ENCODE results near the gene TFF2. TPM values are rescaled to one million over a fixed set of nuclear protein-coding genes. Genes with fewer than 3 reads are reported as not detected.

The TFF2 gene
- polyA plus RNA-seq, 5 donors = not detected

DNA sequence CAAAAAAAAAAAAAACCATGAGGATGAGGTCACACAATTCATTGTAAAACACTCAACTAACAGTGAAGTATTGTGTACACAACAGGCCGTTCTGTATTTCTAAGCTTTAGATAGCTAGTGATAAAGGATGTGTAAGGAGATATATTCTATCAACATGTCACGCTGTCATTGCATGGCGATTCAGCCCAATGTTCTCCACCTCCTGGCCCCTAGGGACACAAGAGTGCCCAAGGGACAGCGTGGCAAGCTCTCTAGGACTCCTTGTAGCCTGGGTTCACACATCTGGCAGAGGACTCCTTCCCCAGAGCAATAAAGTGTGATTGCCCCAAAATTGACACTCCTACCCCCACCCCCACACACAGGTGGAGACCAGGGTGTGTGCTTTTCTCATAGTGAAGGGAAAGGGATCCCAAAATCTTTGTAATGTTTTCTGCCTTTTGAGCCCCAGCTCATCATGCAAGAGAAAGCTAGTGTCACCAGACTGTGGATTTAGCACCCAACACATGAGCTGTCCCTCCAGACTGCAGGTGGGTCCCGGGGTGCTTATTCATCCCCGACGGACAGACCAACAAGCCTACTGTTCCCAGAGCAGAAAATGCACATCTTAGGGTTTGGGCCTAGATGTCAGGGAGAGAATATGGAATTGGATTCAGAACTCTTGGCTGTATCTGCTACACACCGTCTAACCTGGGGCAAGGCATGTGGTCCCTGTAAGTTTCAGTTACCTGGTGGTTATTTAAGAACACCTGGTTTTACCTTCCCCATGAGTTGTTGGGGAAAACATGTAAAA lies 33.6 kb upstream of the TFF2 start:
- no peak for DNase-seq

DNA sequence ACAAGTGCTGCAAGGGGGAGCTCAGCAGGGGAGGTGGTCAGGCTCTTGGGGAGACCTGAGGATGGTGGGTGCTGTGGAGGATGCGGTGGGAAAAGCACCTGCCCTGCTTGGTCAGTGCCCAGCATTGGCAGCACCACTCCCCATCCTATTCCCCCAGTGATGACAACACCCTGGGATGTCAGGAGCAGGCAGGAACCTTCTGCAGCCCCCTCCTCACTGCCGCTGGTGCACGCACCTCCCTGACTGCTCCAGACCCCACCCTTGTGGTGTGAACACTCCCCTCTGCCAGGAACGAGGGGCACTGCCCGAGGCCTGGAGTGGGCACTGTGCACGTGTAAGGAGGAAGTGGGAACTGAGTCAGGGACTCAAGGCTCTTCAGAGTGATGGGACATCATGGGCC lies 32.5 kb upstream of the TFF2 start:
- DNase-seq = no peak

DNA sequence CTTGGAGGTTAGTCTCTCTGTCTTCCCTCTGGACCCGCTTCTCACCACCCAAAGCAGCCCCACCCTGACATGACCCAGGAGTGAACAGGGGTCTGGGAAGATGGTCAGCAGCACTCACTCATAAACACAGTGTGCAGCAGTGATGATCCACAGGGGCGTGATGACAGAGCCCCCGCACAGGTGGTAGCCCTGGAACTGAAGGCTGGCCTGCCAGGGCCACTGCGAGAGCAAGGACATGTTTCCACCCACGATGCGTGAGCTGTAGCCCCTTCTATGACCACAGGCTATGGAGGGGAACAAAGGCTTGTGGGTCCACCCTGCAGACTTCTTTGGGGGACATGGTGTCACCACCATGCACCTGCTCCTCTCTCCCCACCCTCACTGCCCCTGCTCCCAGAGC lies 32.1 kb upstream of the TFF2 start:
- DNase-seq = no peak

DNA sequence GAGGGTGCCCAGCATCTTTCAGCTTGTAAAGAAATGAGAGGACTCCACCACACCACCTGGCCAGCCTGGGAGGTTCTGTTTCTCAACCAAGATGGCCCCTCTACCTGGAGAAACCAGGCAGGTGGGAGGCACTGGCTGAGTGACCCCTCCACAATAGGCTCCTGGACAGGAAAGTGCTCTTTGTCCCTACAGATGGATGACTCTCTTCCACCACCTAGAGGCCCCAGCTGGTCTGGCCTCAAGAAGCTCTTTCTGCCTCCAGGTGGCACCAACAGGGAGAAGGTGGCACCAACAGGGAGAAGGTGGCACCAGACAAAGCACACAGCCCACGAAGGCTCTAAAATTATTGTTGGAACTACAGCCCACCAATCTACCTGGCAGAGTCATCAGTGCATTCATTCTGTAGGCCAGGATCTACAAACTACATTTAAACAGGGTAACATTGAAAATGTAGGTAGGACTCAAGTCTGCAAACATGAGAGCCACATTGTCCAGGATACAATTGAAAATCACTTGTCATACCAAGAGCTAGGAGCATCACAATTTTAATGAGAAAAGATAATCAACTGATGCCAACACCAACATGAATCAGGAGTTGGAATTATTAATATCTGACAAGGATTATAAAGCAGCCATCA lies 30.7 kb upstream of the TFF2 start:
- DNase-seq = no peak

DNA sequence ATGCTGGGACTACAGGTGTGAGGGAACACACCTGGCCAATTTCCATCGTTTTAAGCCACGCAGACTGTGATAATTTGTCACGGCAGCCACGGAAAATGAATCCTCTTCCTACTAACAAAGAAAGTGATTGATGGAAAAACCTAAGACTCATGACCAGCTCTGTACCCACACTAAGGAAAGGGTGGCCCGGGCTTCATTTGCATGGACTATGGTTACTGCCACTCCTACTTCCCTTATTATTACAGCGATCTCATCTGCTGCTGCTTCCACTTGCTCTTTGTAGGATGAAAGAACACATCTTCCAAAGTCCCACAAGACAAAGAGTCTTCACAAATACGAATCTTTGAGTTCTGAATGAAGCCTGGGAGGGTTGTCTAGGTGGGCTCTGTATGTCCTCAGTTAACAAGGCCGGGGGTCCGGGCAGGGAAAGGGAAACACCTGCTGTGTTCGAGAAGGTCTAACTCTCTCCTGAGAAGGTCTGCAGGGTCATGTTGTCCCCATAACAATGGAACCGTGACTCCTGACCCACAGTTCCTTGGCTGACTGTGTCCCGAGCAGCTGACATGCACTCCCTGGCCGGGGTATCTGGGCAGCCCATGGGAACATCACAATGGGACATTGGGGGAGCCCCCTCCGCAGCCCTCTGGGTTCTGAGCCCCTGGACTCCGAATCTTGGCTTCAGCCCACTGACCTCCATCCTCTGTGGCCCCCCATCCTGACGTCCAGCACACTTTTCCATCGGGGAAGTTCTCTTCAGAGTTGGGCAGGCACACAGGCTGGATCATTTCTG lies 28.8 kb upstream of the TFF2 start:
- DNase-seq = no peak

DNA sequence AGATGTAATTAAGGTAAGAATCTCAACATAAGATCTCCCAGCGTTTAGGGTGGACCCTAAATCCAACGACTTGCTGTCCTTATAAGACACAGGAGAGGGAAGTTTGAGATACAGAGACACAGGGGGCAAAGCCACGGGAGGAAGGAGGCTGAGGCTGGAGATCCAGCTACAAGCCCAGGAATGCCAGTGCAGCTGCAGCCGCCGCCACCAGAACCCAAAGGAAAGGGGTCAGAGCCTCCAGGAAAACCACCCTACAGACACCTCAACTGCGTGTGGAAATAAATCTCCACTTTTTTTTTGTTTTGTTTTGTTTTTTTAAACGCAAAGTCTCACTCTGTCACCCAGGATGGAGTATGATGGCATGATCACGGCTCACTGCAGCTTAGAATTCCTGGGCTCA lies 27.6 kb upstream of the TFF2 start:
- DNase-seq = no peak

DNA sequence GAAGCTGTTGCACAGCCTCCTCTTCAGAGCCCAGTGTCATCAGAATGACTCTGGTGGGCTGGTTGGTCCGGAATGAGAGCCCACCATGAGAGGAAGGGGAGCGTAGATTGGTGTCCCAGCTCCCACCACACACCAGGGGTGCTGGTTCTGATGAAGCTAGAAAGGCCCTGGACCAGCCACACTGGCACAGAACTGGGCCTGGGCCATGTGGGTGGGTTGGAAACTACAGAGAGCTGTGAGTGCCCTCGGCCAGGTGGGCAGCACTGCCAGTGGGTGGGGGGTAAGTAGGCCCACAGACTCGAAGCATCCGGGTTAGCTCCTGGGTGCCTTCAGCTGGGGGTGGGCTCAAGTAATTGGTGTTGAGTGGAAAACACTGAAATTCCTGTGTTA lies 27.2 kb upstream of the TFF2 start:
- DNase-seq = no peak

DNA sequence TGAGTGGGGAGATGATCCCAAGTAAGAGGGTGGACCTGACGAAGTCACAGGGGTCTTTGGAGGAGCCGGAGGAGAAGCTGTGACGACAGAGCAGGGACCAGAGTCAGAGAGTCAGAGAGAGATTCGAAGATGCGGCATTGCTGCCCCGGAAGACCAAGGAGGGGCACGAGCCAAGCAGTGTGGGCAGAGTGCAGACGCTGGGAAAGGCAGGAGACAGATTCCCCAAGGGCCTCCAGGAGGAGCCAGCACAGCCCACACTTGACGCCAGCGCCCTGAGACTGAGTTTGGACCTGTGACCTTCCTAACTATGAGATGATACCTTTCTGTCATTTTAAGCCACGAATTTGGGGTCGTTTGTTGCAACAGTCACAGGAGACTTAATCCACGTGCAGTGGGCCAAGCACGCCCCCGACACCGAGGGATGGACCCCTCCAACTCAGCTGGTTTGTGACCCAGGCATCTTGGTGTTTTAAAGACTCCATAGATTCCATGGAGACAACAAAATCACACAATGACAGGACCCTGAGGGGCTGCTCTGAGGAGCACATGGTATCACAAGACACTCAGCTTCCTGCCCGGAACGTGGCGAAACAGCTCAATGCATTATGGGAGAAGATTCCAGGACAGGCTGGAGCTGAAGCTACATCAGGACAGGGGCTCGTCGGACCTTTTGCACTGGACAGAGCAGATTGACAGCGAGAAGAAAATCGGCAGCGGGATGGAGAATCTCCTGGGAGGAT lies 26.6 kb upstream of the TFF2 start:
- no peak for DNase-seq

DNA sequence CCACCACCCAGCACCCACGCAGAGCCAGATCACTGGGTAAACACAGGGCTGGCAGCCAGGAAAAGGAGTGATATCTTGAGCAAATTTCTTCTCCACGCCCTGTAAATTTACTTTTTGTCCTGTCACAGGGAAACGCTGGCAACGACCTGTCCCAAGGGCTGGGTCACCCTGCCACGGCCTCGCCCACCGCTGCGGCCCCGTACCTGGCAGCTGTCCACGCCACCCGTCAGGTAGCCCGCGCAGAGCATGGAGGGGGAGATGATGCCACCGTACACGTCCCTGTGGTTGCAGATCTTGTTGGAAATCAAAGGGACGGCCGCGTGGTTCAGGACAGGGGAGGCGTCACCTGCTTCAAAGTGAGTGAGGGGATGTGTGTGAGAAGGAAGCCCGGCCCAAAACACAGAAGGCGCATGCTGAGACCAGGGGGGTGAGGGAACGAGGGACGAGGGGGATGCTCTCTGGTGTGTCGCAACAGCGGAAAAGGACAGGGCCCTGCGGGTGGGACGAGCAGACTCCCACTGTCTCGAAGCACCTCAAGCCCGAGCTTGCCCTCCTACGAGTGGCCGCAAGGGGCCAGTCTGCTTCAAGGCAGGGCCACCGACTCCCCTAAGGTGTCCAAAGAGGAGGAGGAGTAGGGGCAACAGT lies 25.7 kb upstream of the TFF2 start:
- DNase-seq = no peak

DNA sequence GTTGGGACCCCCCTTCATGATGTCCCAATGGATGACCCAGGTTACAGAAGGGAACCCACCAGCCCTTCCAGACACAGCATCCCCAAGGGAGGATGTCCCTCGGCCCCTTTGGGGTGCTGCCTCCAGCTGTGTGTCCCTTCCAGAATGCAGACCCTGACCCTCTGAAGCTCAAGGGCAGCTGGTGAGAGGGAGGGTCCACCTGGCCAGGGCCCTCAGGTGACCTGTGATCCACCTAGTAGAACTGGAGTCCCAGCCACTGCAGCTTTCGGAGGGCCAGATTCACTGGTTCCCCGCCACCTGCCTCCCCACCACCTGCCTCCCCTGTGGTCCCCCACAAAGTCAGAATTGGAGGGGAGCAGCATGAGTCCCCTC lies 25.2 kb upstream of the TFF2 start:
- DNase-seq = no peak

DNA sequence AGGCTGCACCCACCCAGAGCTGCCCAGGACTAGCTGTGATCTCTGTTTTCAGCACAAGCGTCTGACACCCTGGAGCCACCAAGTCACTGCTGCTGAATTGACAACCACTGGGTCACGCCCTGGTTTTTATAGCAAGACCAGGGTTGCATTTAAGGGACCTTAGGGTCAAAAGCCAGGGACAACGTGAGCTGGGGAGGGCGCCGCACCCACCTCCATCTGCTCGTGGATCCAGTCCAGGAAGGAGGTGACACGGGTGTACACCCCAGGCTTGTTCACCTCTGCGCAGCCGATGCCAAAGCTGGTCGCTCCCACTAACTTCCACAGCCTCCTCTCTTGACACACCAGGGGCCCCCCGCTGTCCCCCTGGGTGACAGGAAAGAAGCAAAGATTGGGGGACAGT lies 24.7 kb upstream of the TFF2 start:
- no peak for DNase-seq

DNA sequence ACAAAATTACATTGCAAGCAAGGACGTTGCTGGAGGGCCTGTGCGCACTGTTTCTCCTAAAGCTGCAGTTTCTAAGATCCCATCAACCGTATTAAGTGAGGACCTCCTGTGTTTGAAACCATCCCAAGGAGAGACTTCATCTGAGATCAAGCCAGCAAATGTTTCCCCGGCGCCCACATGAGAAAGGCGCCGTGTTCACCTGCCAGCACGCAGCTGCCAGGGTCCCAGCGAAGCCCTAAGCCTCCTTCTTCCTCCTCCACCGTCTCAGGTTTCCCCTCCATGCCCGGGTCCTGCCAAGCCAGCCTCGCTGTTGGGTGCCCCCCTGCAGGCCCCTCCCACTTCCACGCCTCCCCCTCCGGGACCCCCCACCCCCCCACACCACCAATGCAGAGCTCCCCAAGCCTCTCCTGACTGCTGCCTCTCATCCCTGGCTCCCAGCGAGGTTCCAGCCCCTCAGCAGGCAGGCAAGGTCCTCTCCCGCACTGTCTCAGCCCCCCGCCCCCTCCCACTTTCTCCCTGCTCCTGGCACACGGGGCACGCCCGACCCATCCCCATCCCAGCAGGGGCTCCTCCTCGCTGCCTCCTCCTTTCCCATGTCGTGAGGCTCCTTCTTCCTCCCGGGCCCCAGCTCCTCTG lies 24.2 kb upstream of the TFF2 start:
- no peak for DNase-seq

DNA sequence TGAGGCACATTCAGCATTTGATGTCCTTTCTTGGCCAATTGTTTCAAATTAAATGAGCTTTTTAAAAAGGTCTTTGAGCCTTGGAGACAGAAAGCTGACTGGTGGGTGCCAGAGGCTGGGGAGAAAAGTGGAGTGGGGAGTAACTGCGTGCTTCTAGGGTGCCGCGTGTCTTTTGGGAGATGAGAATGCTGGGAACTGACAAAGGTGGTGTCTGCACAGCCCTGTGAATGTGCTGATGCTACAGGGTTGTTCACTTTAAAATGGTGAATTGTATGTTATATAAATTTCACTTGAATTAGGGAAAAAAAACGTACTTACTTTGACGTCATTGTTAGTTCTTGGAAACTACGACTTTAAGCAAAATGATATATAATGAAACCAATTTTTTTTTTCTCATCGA lies 23.7 kb upstream of the TFF2 start:
- no peak for DNase-seq

DNA sequence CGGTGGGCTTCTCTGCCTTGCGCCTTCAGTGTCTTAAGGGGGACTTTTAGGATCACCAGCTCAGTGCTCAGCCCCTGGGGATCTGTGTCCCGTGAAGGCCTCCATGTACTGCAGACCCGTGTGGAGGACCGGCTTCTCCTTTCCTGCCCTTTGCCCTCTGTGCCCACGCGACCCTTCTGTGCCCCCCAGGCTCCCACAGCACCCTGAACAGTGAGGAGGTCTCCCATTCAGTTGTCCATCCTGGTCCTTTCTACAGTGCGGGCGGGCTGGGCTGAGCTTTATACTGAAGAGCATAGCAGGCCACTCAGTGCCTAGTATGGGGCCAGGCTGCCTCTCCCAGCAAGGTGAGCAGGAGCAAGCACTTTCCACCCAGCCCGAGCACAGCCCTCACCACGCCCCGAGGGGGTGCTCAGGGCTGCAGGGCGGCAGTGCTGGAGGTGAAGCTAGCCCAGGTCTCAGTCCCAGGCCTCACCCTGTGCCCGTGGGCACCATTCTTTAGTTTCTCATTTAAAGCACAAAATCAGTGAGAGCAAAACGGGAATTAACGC lies 23.2 kb upstream of the TFF2 start:
- no peak for DNase-seq

DNA sequence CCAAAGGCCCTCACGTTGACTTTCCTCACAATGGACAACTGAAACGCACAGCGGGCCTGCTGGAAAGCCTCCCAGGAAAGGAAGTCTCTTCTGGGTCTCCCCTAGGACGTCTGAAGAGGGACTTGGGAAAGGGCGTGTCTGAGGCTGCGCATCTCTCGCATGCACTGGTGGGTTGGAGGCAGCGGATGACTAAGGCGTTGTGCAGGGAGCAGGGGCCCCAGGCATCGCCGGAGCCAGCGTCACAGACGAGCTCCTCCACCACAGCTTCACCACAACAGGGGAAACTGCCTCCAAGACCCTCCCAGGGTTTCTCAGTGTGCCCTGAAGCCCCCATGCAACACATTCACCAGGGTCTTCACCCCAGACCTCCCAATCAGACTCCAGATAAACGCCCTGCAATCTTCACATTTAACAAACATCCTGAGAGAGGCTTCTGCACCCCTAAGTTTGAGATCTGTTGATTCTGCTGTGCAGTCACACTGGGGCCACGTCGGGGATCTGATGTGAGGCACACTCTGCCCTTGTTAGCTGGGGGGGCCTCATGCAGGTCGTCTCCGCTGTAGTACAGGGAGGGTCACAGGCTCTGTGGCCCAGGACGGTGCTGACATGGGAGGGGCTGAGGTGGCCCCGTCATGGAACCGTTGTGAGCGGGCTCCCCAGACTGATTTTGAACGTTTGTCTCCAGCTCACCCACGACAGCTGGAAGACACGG lies 22.6 kb upstream of the TFF2 start:
- no peak for DNase-seq

DNA sequence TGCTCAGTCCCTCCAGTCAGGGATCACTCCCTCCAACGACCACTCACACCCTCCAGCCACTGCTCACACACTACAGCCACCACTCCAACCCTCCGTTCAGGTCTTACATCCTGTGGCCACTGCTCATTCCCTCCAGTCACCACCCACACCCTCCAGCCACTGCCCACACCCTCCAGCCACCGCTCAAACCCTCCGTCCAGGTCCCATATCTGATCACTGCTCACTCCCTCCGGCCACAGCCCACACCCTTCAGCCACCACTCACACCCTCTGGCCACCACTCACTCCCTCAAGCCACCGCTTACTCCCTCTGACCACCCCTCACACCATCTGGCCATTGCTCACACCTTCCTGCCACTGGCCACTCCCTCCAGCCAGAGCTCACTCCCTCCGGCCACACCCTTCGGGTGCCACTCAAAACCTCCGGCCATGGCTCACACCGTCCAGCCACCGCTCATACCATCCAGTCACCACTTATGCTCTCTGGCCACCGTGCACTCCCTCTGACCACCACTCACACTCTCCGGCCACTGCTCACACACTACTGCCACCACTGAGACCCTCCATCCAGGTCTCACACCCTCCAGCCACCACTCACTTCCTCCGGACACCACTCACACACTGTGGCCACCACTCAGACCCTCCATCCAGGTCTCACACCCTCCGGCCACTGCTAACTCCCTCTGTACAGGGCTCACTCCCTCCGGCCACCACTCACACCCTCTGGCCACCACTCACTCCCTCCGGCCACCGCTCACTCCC lies 20.3 kb upstream of the TFF2 start:
- DNase-seq = no peak

DNA sequence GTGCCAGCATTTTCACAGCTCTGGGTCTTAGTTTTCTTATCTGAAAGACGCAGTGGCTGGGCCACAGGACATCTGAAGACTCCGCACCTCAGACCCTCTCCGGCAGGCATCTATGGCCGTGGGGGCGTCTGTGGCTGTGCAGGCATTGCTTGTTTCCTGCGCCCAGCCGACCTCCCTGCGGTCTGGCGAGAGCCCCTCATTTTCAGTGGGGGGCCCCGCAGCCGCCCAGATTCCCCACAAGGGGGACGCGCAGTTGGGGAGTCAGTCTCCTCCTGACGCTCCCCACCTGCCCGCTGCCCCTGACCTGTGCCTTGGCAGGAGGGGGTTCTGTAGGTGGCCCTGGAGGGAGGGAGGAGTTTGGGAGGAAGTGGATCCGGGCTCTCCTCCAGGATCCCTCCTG lies 19.0 kb upstream of the TFF2 start:
- DNase-seq = no peak

DNA sequence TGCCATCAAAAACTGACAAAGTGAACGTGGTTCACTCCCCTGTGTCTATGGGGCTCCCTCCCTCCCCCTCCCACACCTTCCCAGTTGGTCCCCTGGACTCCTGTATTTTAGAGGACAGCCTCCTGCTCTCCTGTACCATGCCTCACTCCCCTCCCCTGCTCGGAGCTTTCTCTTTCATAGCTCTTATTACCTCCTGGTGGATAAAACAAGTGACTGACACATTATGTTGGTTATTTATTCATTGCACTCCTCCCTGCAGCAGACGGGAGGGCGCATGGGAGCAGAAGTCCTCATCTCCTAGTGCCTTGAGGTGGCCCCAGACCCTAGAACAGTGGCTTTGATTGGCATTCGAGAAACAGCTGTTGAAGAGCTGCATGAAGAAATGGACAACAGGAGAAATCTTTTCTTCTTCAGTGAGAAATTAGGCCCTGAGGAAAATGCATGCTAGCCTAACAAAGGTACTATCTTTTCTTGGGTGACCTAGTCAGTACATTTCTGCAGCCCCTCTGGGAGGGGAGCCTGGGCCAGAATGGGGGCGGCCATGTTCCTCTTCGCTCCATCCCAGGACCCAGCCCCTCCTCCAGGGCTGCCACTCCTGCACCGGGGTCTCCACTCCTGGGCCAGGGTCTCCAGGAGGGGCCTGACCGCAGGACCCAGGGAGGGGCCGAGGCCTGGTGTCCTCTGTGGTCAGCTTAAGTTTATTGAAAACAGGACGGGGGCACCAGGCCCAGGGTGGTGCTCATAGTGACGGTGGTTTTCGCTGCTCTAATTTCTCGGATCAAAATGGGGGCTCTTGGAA lies 16.8 kb upstream of the TFF2 start:
- DNase-seq = no peak

Measured in right lung (tissue), 5 donors.